ENCODE measurements around the gene FRMPD4.

Gene FRMPD4

DNA sequence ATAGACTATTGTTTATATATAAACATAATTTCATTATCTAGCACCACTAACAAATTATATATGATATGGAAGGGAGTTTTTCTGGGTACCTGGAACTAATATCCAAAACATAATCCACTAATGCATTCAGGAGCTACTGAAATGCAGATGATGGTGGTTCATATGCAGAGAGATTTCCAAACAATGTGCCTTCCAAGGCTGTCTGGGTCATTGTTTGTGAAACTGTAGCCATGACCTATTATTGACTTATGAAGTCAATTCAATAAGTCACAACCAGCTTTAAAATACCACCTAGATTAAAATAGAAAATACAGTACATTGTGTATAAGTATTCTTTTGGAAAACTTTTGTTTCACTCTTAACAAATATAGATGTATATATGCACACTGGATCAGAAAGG, 415.9 kb downstream of the FRMPD4 start:
- Histone ChIP-seq H3K9me3 (ENCODE audit: low read length) (no peaks in the 10 kb centered on the region), H3K27me3 (ENCODE audit: control insufficient read depth in 1 of 2, insufficient read depth in 2 of 2, low read length in 2 of 2) (no peaks in the 10 kb centered on the region), H3K4me1 (ENCODE audit: insufficient read depth, low read length) (no peaks in the 10 kb centered on the region), H3K9ac (ENCODE audit: low read length) (no peak overlapping the region), H3K4me3 (ENCODE audit: low read depth in 1 of 2, low read length in 2 of 2) (no peak overlapping the region), H3K36me3 (ENCODE audit: insufficient read depth, low read length) (no peaks in the 10 kb centered on the region), H3K27ac (ENCODE audit: low read depth, low read length) (no peak overlapping the region)

DNA sequence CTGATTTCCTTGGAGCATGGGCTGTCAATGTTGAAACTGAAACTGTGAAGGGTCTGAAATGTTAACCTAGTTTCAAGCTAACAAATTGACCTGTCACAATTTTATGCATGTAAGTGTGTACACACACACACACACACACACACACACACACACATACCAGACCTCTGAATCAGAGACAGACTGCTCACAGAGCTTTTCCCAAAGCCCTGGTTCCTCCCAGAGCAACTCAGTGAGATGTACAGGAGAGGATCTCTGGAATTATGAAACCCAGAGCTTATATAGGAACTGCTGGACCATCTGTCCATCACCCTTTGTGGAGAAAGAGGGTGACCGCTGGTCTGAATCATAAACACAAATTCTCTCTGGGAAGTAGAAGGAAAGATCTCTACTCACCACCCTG, 424.8 kb downstream of the FRMPD4 start:
- Histone ChIP-seq H3K4me1 (ENCODE audit: insufficient read depth, low read length) (no peaks in the 10 kb centered on the region), H3K9me3 (ENCODE audit: low read length) (no peaks in the 10 kb centered on the region), H3K27me3 (ENCODE audit: control insufficient read depth in 1 of 2, insufficient read depth in 2 of 2, low read length in 2 of 2) (no peaks in the 10 kb centered on the region), H3K36me3 (ENCODE audit: insufficient read depth, low read length) (no peaks in the 10 kb centered on the region), H3K27ac (ENCODE audit: low read depth, low read length) (no peak overlapping the region), H3K4me3 (ENCODE audit: low read depth in 1 of 2, low read length in 2 of 2) (no peak overlapping the region), H3K9ac (ENCODE audit: low read length) (no peak overlapping the region)

DNA sequence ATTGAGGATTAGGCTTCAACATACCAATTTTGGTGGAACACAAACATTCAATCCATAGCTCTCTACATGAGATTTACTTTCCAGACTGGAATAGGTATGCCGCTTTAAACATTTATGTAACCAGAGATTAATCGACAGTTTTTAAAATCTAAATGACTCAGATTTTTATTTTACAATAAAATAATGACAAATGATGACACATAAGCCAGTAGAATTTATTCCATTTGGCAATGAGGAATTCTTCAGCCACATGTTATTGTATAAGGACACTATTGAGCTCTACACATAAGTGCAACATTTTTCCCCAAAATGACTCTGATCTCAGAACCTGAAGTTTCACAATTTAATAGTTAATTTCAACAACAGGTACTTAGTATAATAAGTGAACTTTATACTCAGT, 425.9 kb downstream of the FRMPD4 start:
- H3K4me3 ChIP-seq (ENCODE audit: low read depth in 1 of 2, low read length in 2 of 2): no peak overlapping the region
- H3K4me1 ChIP-seq (ENCODE audit: insufficient read depth, low read length): no peaks in the 10 kb centered on the region
- H3K27me3 ChIP-seq (ENCODE audit: control insufficient read depth in 1 of 2, insufficient read depth in 2 of 2, low read length in 2 of 2): no peaks in the 10 kb centered on the region
- no peaks in the 10 kb centered on the region for H3K36me3 ChIP-seq (ENCODE audit: insufficient read depth, low read length)
- no peaks in the 10 kb centered on the region for H3K9me3 ChIP-seq (ENCODE audit: low read length)
- no peak overlapping the region for H3K27ac ChIP-seq (ENCODE audit: low read depth, low read length)
- no peak overlapping the region for H3K9ac ChIP-seq (ENCODE audit: low read length)

DNA sequence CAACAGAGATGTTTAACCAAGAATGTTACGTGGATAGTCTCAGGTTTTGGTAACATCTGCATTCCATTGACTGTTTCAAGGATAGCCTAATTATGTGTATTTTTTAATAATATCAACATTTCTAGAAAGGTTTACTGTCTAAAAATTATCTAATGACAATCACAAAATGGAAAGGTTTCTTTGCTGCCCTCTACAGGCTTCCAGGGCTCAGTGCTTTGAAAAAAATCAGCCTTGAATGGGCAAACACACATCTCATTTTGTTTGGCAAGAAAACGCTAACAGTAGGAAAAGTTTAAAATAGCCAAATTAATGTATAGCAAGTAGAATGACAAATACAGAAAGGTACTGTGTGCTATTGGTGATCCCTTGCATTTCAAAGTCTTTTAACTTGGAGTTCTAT, 429.6 kb downstream of the FRMPD4 start:
- no peaks in the 10 kb centered on the region for H3K36me3 ChIP-seq (ENCODE audit: insufficient read depth, low read length)
- H3K4me3 ChIP-seq (ENCODE audit: low read depth in 1 of 2, low read length in 2 of 2): no peak overlapping the region
- H3K9ac ChIP-seq (ENCODE audit: low read length): no peak overlapping the region
- H3K4me1 ChIP-seq (ENCODE audit: insufficient read depth, low read length): no peaks in the 10 kb centered on the region
- no peaks in the 10 kb centered on the region for H3K27me3 ChIP-seq (ENCODE audit: control insufficient read depth in 1 of 2, insufficient read depth in 2 of 2, low read length in 2 of 2)
- no peak overlapping the region for H3K27ac ChIP-seq (ENCODE audit: low read depth, low read length)
- no peaks in the 10 kb centered on the region for H3K9me3 ChIP-seq (ENCODE audit: low read length)

DNA sequence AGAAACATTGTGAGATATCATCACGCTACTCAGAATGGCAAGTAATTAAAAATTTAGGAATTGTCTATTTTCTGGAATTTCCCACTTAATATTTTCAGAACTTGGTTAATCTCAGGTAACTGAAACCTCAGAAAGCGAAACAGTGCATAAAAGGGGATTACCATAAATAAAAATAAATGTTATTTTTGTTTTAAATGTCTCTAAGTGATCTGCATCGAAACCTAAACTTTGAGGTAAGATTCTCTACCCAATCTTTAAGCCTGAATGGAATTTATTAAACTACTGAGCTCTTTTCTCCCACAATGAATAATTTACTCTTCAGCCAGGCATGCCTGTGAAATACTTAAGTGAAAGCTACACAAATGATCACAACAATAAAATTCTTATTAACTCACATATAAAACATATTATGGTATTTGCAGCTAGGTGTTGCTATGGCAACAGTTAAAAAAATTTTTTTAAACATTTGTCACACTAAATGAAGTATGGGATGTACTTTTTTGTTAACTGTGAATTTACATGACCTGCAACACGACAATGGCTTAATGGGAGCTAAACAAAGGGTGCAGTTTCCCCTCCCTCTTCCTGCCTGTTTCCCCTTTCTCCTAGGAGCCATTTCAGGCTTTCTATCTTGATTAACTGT, 432.7 kb downstream of the FRMPD4 start:
- Histone ChIP-seq H3K27ac (ENCODE audit: low read depth, low read length) (no peak overlapping the region), H3K4me3 (ENCODE audit: low read depth in 1 of 2, low read length in 2 of 2) (no peak overlapping the region), H3K4me1 (ENCODE audit: insufficient read depth, low read length) (no peaks in the 10 kb centered on the region), H3K36me3 (ENCODE audit: insufficient read depth, low read length) (no peaks in the 10 kb centered on the region), H3K9me3 (ENCODE audit: low read length) (no peaks in the 10 kb centered on the region), H3K27me3 (ENCODE audit: control insufficient read depth in 1 of 2, insufficient read depth in 2 of 2, low read length in 2 of 2) (no peaks in the 10 kb centered on the region), H3K9ac (ENCODE audit: low read length) (no peak overlapping the region)

DNA sequence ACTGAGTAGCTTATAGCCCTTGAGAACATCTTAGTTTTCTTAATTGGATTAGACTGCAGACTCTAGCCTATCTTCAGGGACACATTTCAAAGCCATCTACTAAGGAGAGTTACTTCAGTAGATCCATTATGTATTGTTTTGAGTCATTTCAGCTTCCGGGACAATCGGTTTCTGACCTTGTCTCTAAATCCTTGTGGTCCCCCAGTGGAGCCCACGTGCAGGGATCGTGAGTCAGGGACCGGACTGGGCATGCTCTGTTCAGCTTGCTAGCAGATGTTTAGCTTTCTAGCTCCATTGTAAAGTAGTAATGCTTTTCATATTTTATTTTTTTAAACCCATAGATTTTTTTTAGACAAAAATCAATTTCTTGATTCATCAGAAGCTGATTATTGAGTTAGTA, 441.0 kb downstream of the FRMPD4 start:
- Histone ChIP-seq H3K9ac (ENCODE audit: low read length) (no peak overlapping the region), H3K4me1 (ENCODE audit: insufficient read depth, low read length) (no peaks in the 10 kb centered on the region), H3K4me3 (ENCODE audit: low read depth in 1 of 2, low read length in 2 of 2) (no peak overlapping the region), H3K9me3 (ENCODE audit: low read length) (no peaks in the 10 kb centered on the region), H3K36me3 (ENCODE audit: insufficient read depth, low read length) (no peaks in the 10 kb centered on the region), H3K27me3 (ENCODE audit: control insufficient read depth in 1 of 2, insufficient read depth in 2 of 2, low read length in 2 of 2) (no peaks in the 10 kb centered on the region), H3K27ac (ENCODE audit: low read depth, low read length) (no peak overlapping the region)

DNA sequence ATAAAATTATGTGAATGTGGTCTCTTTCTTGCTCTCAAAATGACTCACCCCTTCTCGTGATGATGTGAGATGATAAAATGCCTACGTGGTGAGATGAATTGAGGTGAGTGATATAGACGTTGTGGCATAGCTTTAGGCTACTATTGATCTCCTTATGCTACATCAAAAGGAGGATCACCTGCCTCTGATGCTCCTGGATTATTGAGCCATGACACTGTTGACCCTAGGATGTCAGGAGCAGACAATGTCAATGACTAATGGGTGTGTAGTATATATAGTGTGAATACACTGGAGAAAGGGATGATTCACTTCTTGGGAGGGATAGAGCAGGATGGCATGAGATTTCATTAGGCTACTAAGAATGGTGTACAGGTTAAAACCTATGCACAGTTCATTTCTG, 442.3 kb downstream of the FRMPD4 start:
- Histone ChIP-seq H3K9me3 (ENCODE audit: low read length) (no peaks in the 10 kb centered on the region), H3K4me3 (ENCODE audit: low read depth in 1 of 2, low read length in 2 of 2) (no peak overlapping the region), H3K27me3 (ENCODE audit: control insufficient read depth in 1 of 2, insufficient read depth in 2 of 2, low read length in 2 of 2) (no peaks in the 10 kb centered on the region), H3K4me1 (ENCODE audit: insufficient read depth, low read length) (no peaks in the 10 kb centered on the region), H3K36me3 (ENCODE audit: insufficient read depth, low read length) (no peaks in the 10 kb centered on the region), H3K27ac (ENCODE audit: low read depth, low read length) (no peak overlapping the region), H3K9ac (ENCODE audit: low read length) (no peak overlapping the region)

DNA sequence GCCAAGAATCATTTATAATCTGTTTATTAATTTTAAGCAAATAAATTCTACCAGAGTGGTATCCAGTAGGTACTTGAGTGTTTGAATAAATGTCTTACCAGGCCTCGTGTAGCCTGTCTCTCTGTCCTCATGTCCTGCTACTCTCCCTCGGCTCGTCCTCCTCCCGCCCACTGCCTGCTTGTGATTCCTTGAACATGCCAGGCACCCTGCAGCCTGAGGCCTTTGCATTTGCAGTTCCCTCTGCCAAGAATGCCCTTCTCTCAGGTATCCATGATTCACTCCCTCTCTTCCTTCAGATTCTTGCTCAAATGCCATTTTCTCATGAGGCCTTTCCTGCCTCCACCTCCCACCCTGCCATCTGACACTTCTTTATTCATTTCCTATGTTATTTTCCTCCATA, 443.3 kb downstream of the FRMPD4 start:
- H3K4me3 ChIP-seq (ENCODE audit: low read depth in 1 of 2, low read length in 2 of 2): no peak overlapping the region
- H3K36me3 ChIP-seq (ENCODE audit: insufficient read depth, low read length): no peaks in the 10 kb centered on the region
- H3K9me3 ChIP-seq (ENCODE audit: low read length): no peaks in the 10 kb centered on the region
- no peak overlapping the region for H3K27ac ChIP-seq (ENCODE audit: low read depth, low read length)
- no peaks in the 10 kb centered on the region for H3K4me1 ChIP-seq (ENCODE audit: insufficient read depth, low read length)
- H3K27me3 ChIP-seq (ENCODE audit: control insufficient read depth in 1 of 2, insufficient read depth in 2 of 2, low read length in 2 of 2): no peaks in the 10 kb centered on the region
- no peak overlapping the region for H3K9ac ChIP-seq (ENCODE audit: low read length)

DNA sequence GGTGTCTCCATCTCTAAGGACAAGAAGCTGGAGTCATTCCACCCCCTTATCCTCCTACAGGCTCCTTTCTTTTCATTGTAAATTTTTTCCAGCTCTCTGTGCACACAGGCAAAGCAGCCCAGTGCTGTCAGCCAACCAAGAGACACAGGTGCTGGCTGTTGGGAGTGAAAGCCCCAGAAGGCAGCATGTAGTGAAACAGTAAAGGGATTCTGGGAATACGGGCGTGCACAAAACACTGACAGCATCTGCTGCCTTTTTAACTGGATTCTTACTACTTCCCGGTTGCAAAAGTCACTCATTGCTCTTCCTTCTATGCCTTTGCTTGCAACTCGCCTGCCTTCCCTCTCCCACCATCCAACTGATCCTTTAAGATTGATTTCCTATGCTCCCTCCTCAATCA, 444.4 kb downstream of the FRMPD4 start:
- H3K27ac ChIP-seq (ENCODE audit: low read depth, low read length): no peak overlapping the region
- no peaks in the 10 kb centered on the region for H3K4me1 ChIP-seq (ENCODE audit: insufficient read depth, low read length)
- no peaks in the 10 kb centered on the region for H3K9me3 ChIP-seq (ENCODE audit: low read length)
- H3K27me3 ChIP-seq (ENCODE audit: control insufficient read depth in 1 of 2, insufficient read depth in 2 of 2, low read length in 2 of 2): no peaks in the 10 kb centered on the region
- no peaks in the 10 kb centered on the region for H3K36me3 ChIP-seq (ENCODE audit: insufficient read depth, low read length)
- H3K9ac ChIP-seq (ENCODE audit: low read length): no peak overlapping the region
- H3K4me3 ChIP-seq (ENCODE audit: low read depth in 1 of 2, low read length in 2 of 2): no peak overlapping the region

DNA sequence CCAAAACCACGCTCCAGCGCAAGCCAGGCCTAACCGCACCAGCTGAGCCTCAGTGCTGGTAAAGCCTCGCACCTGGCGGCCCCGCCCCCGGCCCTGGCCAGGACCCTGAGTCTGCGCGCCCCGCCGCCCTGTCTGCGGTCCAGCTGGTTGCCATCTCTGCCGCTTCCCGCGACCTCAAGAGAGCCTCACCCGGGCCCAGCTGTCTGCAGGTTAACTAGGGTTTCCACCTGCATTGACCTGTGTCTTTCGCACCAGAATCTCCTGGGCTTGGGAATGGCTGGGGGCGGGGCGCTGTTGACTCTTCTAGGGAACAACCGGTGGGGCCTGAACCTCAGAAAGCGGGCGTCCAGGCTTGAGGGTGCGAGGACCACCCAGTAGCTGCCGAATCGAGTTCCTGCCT, 445.3 kb downstream of the FRMPD4 start:
- no peaks in the 10 kb centered on the region for H3K27me3 ChIP-seq (ENCODE audit: control insufficient read depth in 1 of 2, insufficient read depth in 2 of 2, low read length in 2 of 2)
- no peaks in the 10 kb centered on the region for H3K9me3 ChIP-seq (ENCODE audit: low read length)
- no peaks in the 10 kb centered on the region for H3K4me1 ChIP-seq (ENCODE audit: insufficient read depth, low read length)
- H3K36me3 ChIP-seq (ENCODE audit: insufficient read depth, low read length): no peaks in the 10 kb centered on the region
- no peak overlapping the region for H3K4me3 ChIP-seq (ENCODE audit: low read depth in 1 of 2, low read length in 2 of 2)
- no peak overlapping the region for H3K9ac ChIP-seq (ENCODE audit: low read length)
- no peak overlapping the region for H3K27ac ChIP-seq (ENCODE audit: low read depth, low read length)

DNA sequence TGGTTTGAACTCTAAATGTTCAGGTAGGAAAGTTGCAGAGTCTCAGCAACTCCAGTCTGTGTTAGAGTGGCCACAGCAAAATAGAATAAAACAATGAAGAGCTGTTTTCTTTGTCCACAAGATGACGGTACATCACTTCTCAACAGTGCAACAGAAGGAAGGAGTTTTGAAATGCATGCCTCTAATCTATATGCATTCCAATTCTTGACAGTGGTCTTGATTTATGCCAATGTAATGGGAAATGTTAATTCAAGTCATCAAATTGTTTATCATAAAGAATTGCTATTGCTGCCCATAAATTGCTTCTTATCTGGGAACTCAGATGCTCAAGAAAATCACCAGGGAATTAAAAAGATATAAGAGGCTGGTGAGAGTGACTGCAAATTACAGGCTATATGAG, 457.4 kb downstream of the FRMPD4 start:
- no peaks in the 10 kb centered on the region for H3K9me3 ChIP-seq (ENCODE audit: low read length)
- H3K4me3 ChIP-seq (ENCODE audit: low read depth in 1 of 2, low read length in 2 of 2): no peak overlapping the region
- H3K27ac ChIP-seq (ENCODE audit: low read depth, low read length): no peak overlapping the region
- no peaks in the 10 kb centered on the region for H3K36me3 ChIP-seq (ENCODE audit: insufficient read depth, low read length)
- H3K9ac ChIP-seq (ENCODE audit: low read length): no peak overlapping the region
- no peaks in the 10 kb centered on the region for H3K27me3 ChIP-seq (ENCODE audit: control insufficient read depth in 1 of 2, insufficient read depth in 2 of 2, low read length in 2 of 2)
- no peaks in the 10 kb centered on the region for H3K4me1 ChIP-seq (ENCODE audit: insufficient read depth, low read length)

DNA sequence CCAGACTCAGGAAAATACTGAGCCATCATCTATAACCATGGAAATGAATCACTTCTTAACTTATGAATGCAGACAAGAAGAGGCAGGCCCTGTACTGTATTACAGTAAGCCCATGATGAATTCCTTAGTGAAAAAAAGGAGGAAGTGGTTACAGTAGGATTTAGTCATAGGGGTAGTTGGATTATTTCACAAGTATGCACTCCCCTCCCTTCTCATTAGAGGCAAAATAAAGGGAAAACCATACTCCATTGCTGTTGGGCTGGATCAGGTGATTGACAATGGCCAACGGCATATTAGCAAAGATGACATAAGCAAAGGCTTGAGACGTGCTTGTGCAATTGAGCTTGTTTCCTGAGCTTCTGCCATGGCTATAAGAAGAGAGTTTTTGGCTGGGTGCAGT, 471.8 kb downstream of the FRMPD4 start:
- Histone ChIP-seq H3K27me3 (ENCODE audit: control insufficient read depth in 1 of 2, insufficient read depth in 2 of 2, low read length in 2 of 2) (no peaks in the 10 kb centered on the region), H3K9me3 (ENCODE audit: low read length) (no peaks in the 10 kb centered on the region), H3K4me3 (ENCODE audit: low read depth in 1 of 2, low read length in 2 of 2) (no peak overlapping the region), H3K4me1 (ENCODE audit: insufficient read depth, low read length) (no peaks in the 10 kb centered on the region), H3K36me3 (ENCODE audit: insufficient read depth, low read length) (no peaks in the 10 kb centered on the region), H3K27ac (ENCODE audit: low read depth, low read length) (no peak overlapping the region), H3K9ac (ENCODE audit: low read length) (no peak overlapping the region)

All from muscle layer of colon (tissue), 2 donors.